Skeletal muscle cell (primary cell): ENCODE results near the gene HLF.
"Not testable (repeated sequence)": the region's sequence is repeated elsewhere in the genome, so short reads cannot be mapped to it uniquely, and the experiment has no call there.

ENCODE experiments used
- DNase-seq: peaks from one replicate; pipeline ENCODE4 v3.0.0-alpha.2; 2010; ENCODE audit warnings: low read depth
- H3K4me3 ChIP-seq: 2 replicates; pipeline ENCODE4 v1.5.1; 2011; ENCODE audit warnings: low read depth, mild to moderate bottlenecking, control low read depth, low read length, moderate library complexity

The HLF gene

DNA sequence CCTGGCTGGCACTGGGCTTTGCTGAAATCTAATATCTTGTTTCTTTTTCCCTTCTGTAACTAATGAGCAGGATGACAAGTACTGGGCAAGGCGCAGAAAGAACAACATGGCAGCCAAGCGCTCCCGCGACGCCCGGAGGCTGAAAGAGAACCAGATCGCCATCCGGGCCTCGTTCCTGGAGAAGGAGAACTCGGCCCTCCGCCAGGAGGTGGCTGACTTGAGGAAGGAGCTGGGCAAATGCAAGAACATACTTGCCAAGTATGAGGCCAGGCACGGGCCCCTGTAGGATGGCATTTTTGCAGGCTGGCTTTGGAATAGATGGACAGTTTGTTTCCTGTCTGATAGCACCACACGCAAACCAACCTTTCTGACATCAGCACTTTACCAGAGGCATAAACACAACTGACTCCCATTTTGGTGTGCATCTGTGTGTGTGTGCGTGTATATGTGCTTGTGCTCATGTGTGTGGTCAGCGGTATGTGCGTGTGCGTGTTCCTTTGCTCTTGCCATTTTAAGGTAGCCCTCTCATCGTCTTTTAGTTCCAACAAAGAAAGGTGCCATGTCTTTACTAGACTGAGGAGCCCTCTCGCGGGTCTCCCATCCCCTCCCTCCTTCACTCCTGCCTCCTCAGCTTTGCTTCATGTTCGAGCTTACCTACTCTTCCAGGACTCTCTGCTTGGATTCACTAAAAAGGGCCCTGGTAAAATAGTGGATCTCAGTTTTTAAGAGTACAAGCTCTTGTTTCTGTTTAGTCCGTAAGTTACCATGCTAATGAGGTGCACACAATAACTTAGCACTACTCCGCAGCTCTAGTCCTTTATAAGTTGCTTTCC, 56.0 kb downstream of the HLF start:
- no peak for DNase-seq
- no peak overlapping the region for H3K4me3 ChIP-seq

GRCh38 chr17:55321427-55322060, 56.8 kb downstream of the HLF start:
- H3K4me3 ChIP-seq: no peak overlapping the region
- no peak for DNase-seq

DNA sequence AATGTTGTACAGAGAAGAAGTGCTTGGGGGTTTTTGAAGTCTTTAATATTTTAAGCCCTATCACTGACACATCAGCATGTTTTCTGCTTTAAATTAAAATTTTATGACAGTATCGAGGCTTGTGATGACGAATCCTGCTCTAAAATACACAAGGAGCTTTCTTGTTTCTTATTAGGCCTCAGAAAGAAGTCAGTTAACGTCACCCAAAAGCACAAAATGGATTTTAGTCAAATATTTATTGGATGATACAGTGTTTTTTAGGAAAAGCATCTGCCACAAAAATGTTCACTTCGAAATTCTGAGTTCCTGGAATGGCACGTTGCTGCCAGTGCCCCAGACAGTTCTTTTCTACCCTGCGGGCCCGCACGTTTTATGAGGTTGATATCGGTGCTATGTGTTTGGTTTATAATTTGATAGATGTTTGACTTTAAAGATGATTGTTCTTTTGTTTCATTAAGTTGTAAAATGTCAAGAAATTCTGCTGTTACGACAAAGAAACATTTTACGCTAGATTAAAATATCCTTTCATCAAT, 57.8 kb downstream of the HLF start:
- H3K4me3 ChIP-seq: no peak overlapping the region
- DNase-seq: no peak

GRCh38 chr17:55323518-55324295, 58.9 kb downstream of the HLF start:
- DNase-seq: no peak
- no peak overlapping the region for H3K4me3 ChIP-seq

GRCh38 chr17:55324296-55324978, 59.7 kb downstream of the HLF start:
- no peak for DNase-seq
- no peak overlapping the region for H3K4me3 ChIP-seq

DNA sequence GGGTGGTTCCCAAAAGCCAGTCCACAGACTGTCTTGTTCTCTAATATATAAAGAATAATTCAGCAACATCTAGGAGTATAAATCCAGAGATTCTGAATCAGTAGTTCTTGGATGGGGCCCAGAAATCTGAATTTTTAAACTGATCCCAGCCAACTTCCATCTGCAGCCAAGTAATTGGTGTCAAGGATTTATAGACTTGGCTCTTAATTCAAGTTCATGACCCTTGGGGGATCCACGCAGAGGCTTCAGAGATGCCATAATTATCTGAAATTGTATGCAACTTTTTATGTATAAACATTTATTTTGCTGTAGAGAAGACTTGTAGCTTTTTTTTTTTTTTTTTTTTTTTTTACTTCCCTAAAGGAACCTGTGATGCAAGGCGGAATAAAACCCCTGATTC, 60.6 kb downstream of the HLF start:
- no peak for DNase-seq
- H3K4me3 ChIP-seq: no peak overlapping the region

GRCh38 chr17:55326030-55326429, 61.3 kb downstream of the HLF start:
- no peak for DNase-seq
- no peak overlapping the region for H3K4me3 ChIP-seq

- DNase-seq: no peak
- no peak overlapping the region for H3K4me3 ChIP-seq
These were observed 62.7 kb downstream of the HLF start for GRCh38 chr17:55327225-55328088.

DNA sequence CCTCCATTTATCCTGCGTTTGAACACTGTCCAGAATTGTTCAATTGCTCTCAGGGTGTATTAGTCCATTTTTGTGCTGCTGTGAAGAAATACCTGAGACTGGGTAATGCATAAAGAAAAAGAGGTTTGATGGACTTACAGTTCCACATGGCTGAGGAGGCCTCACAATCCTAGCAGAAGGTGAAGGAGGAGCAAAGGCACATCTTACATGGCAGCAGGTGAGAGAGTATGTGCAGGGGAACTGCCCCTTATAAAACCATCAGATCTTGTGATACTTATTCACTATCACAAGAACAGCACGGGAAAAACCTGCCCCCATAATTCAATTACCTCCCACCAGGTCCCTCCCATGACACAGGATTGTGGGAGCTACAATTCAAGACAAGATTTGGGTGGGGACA, 63.8 kb downstream of the HLF start:
- H3K4me3 ChIP-seq, DNase-seq: not testable (repeated sequence)

DNA sequence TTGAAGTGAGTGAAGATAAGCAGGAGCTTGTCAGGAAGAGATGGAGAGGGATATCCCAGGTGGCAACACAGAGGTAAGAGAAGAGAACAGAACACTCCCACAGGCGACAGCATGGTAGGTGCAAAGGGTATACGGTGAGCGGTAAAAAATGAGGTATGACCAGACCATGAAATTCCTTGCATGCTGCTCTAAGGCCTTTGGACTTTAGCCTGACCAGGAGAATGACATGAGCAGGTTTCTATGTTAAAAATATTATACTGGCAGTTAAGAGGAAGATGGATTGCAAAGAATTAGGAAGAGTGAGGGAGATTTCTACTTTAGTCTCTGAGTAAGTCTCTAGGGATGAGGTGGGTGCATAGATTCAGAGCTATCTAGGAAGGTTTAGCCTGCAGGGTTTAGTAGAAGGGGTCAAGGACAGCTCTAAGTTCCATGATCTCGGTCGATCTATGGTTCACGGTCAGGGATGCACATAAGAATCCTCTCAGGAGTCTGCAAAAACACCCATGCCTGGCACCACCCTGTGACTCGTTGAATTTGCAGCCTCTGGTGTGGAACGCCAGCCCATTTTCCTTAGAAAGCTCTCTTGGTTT, 65.7 kb downstream of the HLF start:
- H3K4me3 ChIP-seq: no peak overlapping the region
- no peak for DNase-seq

DNA sequence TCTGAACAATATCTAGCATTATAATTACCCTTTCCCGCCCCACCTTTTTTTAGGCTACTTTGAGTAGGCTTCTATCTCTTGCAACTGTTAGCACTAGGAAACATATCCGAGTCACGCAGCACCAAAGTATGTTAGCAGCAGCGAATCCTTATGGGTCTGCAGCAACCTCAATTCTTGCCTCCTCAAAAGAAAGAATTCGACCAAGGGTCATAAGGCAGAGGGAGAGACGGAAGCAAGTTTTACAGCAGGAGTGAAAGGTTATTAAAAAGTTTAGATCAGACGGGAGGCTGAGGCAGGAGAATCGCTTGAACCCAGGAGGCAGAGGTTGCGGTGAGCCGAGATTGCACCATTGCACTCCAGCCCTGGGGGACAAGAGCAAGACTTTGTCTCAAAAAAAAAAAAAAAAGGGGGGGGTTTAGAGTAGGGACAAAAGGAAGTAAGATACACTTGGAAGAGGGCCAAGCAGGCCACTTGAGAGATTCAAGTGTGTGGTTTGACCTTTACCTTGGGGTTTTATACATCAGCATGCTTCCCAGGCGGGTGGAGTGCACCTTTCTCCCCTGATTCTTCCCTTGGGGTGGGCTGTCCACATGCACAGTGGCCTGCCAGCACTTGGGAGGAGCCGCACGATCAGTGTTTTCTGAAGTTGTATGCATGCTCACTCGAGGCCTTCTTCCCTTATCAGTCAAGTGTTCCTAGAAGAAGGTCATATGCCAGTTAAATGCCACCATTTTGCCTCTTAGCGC, 67.7 kb downstream of the HLF start:
- no peak for DNase-seq
- H3K4me3 ChIP-seq: no peak overlapping the region

- no peak overlapping the region for H3K4me3 ChIP-seq
- no peak for DNase-seq
These were observed 69.5 kb downstream of the HLF start for GRCh38 chr17:55334285-55334684.

DNA sequence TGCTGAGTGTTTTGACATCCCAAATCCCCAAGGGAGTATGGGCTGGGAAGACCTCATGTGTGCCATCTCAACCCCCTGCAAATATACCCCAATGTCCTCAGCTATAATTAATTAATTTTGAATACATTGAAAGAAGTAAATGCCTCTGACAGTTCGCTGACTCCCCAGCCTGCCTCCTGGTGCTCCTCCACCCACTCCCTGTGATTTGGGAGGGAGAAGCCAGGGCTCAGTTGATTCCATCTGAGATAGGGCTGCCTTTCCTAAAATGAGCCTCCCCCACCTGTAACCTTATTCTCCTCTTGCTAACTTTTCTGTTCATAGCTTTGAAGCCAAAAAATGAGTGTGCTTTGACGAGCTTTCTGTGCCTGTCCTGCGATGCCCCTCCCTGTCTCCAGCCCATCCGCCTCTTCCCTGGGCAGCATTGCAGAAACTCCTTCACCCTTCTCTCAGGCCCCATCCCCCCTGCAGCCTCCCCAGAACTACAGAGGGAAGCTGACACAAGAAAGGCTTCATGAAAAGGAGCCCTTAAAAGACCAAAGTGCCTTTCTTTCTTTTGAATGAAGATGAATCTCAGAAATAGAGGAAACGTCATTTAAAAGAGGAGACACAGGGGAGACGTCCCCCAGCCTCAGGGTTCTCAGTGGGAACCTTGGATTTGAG, 70.3 kb downstream of the HLF start:
- no peak overlapping the region for H3K4me3 ChIP-seq

GRCh38 chr17:55335625-55336024, 70.9 kb downstream of the HLF start:
- no peak overlapping the region for H3K4me3 ChIP-seq
- no peak for DNase-seq

More for the DNA sequence above, 70.3 kb downstream of the HLF start:
- DNase-seq: no peak

DNA sequence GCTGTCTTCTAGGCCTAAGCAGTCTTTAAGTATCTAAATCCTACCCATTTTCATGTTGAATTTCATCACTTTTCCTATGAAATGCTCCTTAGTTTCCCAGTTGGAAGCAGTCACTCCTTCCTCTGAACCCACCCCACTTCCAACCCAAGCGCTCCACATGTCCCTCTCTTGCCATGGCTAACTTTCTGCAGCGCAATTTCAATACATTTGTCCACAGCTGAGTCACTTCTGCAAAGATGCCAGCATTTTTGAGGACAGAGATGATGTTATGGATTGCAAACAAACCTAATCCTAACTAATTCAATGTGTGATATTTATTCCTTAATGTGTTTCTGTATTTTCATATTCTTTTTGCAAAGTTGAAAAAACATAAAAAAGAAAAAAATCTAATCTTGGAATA, 71.7 kb downstream of the HLF start:
- H3K4me3 ChIP-seq: no peak overlapping the region
- DNase-seq: no peak

DNA sequence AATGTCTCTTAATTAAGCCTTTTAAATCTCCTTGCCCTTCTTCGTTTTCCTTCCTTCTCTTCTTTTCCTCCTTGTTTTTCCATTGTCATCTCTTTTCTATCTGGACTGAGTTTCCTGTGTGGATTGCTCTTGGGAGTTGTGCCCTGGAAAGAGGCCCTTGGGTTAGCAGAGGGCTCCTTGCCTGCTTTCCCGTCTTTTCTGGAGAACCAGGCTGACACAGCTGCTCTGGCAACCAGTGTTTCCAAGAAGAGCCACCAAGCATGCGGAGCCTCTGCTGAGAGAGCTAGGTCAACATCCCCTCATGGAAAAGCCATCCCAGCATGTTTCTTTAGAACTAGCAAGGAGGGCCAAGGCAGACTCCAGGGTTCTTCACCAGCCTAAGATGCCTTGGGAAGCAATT, 75.4 kb downstream of the HLF start:
- no peak overlapping the region for H3K4me3 ChIP-seq
- DNase-seq: no peak

DNA sequence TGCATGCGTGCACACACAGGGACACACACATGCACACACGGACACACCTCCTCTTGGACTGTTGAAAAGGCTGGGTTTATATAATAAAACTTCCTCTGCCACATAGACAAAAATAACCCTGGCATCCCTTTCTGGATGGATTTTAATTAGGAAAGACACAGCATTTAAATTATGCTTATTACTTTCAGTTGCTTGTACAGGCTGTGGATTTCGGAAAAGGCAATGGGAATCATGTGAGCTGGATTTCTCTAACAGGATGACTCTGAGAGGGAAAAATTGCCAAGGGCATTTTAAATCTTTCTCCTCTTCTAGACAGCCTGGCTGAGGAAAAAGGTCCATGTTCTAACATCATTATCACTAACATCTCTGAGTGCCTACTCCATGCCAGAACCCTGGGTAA, 75.9 kb downstream of the HLF start:
- H3K4me3 ChIP-seq: no peak overlapping the region
- no peak for DNase-seq
